Measurements from ENCODE around the gene LECT2.

LECT2 gene

DNA sequence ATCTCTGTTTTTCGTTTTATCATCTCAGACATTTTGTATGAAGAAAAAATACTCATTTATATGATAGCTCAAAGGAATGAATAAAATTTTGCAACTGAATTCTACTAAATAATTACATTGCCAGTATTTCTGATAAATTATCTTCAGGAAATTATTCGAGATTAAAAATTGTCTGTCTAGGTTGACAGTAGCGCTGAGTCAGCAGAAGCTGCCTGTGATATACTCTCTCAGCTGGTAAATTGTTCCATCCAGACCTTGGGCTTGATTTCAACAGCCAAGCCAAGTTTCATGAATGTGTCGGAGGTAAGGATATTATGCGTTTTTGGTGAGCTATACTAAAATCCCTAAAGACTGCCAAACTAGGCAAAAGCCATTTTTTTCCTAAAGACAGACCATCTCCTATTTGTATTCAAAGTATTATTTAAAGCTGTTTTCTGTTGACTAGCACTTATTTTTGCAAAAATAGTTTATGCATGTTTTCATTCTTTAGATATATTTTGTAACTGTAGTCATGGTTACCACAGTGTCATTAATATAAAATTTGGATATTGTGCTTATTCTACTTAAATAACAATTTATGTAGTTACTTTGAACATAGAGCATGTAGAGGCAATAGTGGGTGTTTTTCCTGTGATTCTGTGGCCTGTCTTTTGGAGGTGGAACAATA is 17.4 kb downstream of the LECT2 start:
- H3K36me3 ChIP-seq (replicated peaks) = no peaks in the 10 kb centered on the region
- no peak overlapping the region for H3K27ac ChIP-seq
- no peak for TF ChIP-seq CTCF (IDR thresholded peaks at IDR 0.05; ENCODE audit: low read depth, low read length, missing control alignments)
- H3K4me3 ChIP-seq (ENCODE audit: low read depth, low read length) = no peak overlapping the region
- H3K27me3 ChIP-seq (replicated peaks) = peaks cover 5% of the 10 kb centered on the region
- DNase-seq = no peak
- in situ Hi-C loops (cut with HindIII; ENCODE audit: low pct_ligation_motif_present, low sequenced_read_pairs) = no loop called here

- H3K27ac ChIP-seq = no peak overlapping the region
- H3K4me3 ChIP-seq (ENCODE audit: low read depth, low read length) = no peak overlapping the region
- H3K36me3 ChIP-seq (replicated peaks) = no peaks in the 10 kb centered on the region
- no peak for TF ChIP-seq CTCF (IDR thresholded peaks at IDR 0.05; ENCODE audit: low read depth, low read length, missing control alignments)
- DNase-seq = peak; percentile 7
- peaks cover 29% of the 10 kb centered on the region for H3K27me3 ChIP-seq (replicated peaks)
- in situ Hi-C loops (cut with HindIII; ENCODE audit: low pct_ligation_motif_present, low sequenced_read_pairs) = no loop called here
Measured at GRCh38 chr5:135934939-135935338, 19.8 kb downstream of the LECT2 start.

DNA sequence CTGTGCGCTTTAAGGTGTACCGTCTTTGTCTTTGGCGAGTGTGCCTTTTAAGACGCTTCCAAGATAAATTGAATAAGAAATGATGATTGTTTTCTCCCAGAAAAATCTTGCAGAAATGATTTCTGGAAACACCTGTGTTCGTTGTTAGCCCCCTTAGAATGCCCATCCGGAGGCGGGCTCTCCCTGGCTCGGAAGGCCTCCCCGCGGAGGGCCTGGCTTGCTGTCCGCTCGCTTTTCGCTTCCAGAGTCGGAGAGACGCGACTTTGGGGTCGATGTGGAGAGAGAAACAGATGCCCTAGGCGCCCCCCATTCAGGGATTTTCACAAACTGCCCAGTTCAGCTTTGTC is 23.9 kb downstream of the LECT2 start:
- Histone ChIP-seq H3K27me3 (replicated peaks) (peaks cover 49% of the 10 kb centered on the region), H3K27ac (no peak overlapping the region), H3K36me3 (replicated peaks) (no peaks in the 10 kb centered on the region), H3K4me3 (ENCODE audit: low read depth, low read length) (no peak overlapping the region)
- in situ Hi-C loops (cut with HindIII; ENCODE audit: low pct_ligation_motif_present, low sequenced_read_pairs) = no loop called here
- DNase-seq = no peak
- TF ChIP-seq CTCF (IDR thresholded peaks at IDR 0.05; ENCODE audit: low read depth, low read length, missing control alignments) = no peak

DNA sequence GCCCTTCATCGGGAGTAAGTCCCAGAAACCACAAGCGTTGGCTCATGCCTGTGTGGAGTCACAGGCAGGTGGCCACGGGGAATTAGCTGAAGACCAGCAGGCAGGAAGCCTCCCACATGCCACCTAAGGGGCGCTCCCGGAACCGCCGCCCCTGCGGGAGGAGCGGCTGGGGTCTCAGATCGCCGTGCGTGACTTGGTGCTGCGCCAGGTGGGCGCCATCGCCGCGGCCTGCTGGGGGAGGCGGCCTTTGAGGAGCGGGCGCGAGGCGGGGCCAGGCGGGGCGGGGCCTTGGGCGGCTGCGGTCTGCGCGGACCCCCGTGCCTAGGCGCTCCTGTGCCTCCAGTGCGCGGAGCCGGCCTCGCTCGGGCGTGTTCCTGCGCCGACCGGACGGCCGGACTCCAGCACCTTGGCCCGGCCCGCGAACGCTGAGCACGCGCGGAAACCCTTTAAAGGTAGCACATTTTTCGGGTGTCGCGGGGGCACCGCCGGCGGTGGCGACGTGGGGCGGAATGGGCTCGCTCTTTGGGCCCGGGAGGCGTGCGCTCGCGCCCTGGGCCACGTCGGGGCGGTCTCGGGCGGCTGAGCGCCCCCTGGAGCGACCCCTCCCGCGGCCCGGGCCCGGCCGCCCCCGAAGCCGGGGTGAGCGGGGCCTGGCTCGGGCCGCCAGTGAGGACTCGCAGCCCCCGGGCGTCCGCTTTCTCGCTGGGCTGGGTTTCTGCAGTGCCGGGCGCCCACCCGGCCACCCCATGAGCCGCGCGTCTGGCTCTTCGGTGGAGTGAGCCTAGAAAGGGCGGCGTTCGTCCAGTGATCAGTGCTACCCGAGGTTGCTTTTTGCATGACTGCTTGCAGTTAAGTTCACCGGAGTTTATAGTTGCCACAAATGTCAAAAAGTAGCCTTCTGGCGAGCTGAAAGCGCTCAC is 24.5 kb downstream of the LECT2 start:
- no peak for DNase-seq
- Histone ChIP-seq H3K27me3 (replicated peaks) (peaks cover 49% of the 10 kb centered on the region), H3K27ac (no peak overlapping the region), H3K36me3 (replicated peaks) (no peaks in the 10 kb centered on the region), H3K4me3 (ENCODE audit: low read depth, low read length) (peak overlapping the region; percentile 35)
- peak; percentile 10 for TF ChIP-seq CTCF (IDR thresholded peaks at IDR 0.05; ENCODE audit: low read depth, low read length, missing control alignments)
- in situ Hi-C loops (cut with HindIII; ENCODE audit: low pct_ligation_motif_present, low sequenced_read_pairs) = no loop called here

DNA sequence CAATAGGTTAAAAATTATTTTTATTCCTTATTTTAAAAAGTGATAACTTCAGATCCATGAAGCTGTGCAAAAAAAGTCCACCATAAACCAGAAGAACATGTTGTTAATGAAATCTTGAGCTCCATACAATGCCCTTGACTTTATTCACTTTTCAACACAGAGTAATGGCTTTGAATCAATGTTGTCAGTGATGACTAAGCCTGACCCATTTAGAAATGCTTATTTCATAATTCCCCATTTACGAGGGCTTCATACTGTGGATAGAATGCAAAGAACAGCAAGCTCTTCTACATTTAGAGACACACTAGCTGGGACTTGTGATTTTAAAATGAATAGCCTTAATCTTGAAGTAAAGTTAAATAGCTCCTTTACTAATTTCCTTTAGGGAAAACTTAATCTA is 33.4 kb downstream of the LECT2 start:
- Histone ChIP-seq H3K27me3 (replicated peaks) (peaks cover 4% of the 10 kb centered on the region), H3K36me3 (replicated peaks) (no peaks in the 10 kb centered on the region), H3K4me3 (ENCODE audit: low read depth, low read length) (no peak overlapping the region), H3K27ac (no peak overlapping the region)
- DNase-seq = no peak
- TF ChIP-seq CTCF (IDR thresholded peaks at IDR 0.05; ENCODE audit: low read depth, low read length, missing control alignments) = no peak
- in situ Hi-C loops (cut with HindIII; ENCODE audit: low pct_ligation_motif_present, low sequenced_read_pairs) = no loop called here

Data from brain microvascular endothelial cell (primary cell).